TTC549 (cell line): ENCODE results near the gene CDK14.

Experiments
- FAIRE-seq: peaks from 2 replicates; lab custom pipeline; 2012; peaks lifted over from hg19 to GRCh38; lab: Jason Lieb, UNC

The CDK14 gene

GRCh38 chr7:90686146-90686545 is 90.0 kb downstream of the CDK14 start:
- no peak for FAIRE-seq

- FAIRE-seq, result no peak
Measured at GRCh38 chr7:90688810-90689209, 92.7 kb downstream of the CDK14 start.

- no peak for FAIRE-seq
Measured at GRCh38 chr7:90689260-90689659, 93.1 kb downstream of the CDK14 start.

- FAIRE-seq, result no peak
Measured at GRCh38 chr7:90690159-90690858, 94.2 kb downstream of the CDK14 start.

- FAIRE-seq, result no peak
Measured at GRCh38 chr7:90692396-90692795, 96.3 kb downstream of the CDK14 start.

- FAIRE-seq, result no peak
Measured at GRCh38 chr7:90692947-90693346, 96.8 kb downstream of the CDK14 start.

- no peak for FAIRE-seq
Measured at GRCh38 chr7:90693939-90694338, 97.8 kb downstream of the CDK14 start.

GRCh38 chr7:90698616-90699015 is 102.5 kb downstream of the CDK14 start:
- no peak for FAIRE-seq

- no peak for FAIRE-seq
Measured at GRCh38 chr7:90701021-90701420, 104.9 kb downstream of the CDK14 start.

GRCh38 chr7:90701771-90702170 is 105.7 kb downstream of the CDK14 start:
- no peak for FAIRE-seq

- no peak for FAIRE-seq
Measured at GRCh38 chr7:90705391-90706071, 109.4 kb downstream of the CDK14 start.

- no peak for FAIRE-seq
Measured at GRCh38 chr7:90706072-90706716, 110.1 kb downstream of the CDK14 start.

GRCh38 chr7:90708841-90709317 is 112.8 kb downstream of the CDK14 start:
- FAIRE-seq, result no peak

- FAIRE-seq, result no peak
Measured at GRCh38 chr7:90709501-90710465, 113.7 kb downstream of the CDK14 start.

- no peak for FAIRE-seq
Measured at GRCh38 chr7:90710466-90710850, 114.3 kb downstream of the CDK14 start.

GRCh38 chr7:90713628-90714027 is 117.5 kb downstream of the CDK14 start:
- no peak for FAIRE-seq

- FAIRE-seq, result no peak
Measured at GRCh38 chr7:90715067-90715466, 118.9 kb downstream of the CDK14 start.

- FAIRE-seq, result no peak
Measured at GRCh38 chr7:90717296-90718060, 121.4 kb downstream of the CDK14 start.

- no peak for FAIRE-seq
Measured at GRCh38 chr7:90719155-90719554, 123.0 kb downstream of the CDK14 start.

GRCh38 chr7:90720984-90721760 is 125.1 kb downstream of the CDK14 start:
- FAIRE-seq, result no peak
